HL-60 (cell line): ENCODE measurements around the gene CERS6.

Experiments
- TF ChIP-seq, protein P1 (sequence below): IDR thresholded peaks from 2 replicates; pipeline ENCODE4 v1.6.1; 2012; ENCODE audit warnings: low read depth; ENCODE audit not compliant: insufficient replicate concordance
- TF ChIP-seq, protein P2 (sequence below): IDR thresholded peaks from one replicate; pipeline ENCODE4 v1.5.1; 2011; ENCODE audit warnings: low read length, control low read depth, inconsistent platforms; ENCODE audit not compliant: insufficient read depth

DNA sequence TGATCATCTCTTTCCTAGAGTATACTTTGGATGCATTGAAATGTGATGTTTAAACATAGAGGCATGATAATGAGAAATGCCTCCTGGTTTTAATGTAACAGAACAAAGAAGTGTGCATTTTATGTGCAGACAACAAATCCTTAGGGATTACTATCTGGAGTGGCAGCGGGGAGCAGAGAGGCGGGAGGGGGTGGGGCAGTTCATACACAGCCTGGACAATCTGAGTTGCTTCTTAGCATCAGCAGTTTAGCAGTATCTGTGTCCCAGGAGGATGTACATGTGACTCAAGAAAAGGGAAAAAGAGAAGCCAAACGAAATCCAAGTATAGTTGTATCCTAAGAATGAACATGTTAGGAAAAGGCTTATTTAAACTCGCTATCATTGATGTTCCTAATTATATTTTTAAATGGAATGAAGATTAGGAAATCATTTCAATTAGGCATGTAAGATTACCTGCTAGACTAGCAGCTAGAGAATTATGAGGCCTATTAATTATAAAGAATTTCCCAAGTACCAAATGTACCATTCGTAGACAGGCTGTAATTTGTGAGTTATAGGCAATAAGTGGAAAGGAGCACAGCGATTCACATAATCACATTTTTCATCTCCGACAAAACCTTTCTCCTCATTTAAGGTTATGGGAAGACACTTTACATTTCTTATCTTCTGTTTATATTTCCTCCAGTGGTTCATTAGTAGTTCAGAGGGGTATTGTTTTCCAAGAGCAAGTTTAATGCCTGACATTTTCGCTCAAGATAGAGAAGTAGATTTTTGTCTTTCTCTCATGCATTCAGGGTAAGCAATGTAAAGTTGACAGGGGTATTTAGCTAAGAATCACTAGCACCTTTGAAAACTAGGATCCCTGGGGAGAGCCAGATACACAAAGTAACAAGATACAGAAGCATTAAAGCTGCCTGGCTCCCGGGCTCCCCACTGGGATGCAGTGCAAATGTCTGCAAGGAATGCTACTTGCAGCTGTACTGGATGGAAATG, 205.1 kb downstream of the CERS6 start:
- TF ChIP-seq, protein P1, sequence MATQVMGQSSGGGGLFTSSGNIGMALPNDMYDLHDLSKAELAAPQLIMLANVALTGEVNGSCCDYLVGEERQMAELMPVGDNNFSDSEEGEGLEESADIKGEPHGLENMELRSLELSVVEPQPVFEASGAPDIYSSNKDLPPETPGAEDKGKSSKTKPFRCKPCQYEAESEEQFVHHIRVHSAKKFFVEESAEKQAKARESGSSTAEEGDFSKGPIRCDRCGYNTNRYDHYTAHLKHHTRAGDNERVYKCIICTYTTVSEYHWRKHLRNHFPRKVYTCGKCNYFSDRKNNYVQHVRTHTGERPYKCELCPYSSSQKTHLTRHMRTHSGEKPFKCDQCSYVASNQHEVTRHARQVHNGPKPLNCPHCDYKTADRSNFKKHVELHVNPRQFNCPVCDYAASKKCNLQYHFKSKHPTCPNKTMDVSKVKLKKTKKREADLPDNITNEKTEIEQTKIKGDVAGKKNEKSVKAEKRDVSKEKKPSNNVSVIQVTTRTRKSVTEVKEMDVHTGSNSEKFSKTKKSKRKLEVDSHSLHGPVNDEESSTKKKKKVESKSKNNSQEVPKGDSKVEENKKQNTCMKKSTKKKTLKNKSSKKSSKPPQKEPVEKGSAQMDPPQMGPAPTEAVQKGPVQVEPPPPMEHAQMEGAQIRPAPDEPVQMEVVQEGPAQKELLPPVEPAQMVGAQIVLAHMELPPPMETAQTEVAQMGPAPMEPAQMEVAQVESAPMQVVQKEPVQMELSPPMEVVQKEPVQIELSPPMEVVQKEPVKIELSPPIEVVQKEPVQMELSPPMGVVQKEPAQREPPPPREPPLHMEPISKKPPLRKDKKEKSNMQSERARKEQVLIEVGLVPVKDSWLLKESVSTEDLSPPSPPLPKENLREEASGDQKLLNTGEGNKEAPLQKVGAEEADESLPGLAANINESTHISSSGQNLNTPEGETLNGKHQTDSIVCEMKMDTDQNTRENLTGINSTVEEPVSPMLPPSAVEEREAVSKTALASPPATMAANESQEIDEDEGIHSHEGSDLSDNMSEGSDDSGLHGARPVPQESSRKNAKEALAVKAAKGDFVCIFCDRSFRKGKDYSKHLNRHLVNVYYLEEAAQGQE, result no peak
- TF ChIP-seq, protein P2, sequence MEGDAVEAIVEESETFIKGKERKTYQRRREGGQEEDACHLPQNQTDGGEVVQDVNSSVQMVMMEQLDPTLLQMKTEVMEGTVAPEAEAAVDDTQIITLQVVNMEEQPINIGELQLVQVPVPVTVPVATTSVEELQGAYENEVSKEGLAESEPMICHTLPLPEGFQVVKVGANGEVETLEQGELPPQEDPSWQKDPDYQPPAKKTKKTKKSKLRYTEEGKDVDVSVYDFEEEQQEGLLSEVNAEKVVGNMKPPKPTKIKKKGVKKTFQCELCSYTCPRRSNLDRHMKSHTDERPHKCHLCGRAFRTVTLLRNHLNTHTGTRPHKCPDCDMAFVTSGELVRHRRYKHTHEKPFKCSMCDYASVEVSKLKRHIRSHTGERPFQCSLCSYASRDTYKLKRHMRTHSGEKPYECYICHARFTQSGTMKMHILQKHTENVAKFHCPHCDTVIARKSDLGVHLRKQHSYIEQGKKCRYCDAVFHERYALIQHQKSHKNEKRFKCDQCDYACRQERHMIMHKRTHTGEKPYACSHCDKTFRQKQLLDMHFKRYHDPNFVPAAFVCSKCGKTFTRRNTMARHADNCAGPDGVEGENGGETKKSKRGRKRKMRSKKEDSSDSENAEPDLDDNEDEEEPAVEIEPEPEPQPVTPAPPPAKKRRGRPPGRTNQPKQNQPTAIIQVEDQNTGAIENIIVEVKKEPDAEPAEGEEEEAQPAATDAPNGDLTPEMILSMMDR, result no peak
